K562 (cell line): ENCODE data around the gene LY6G5B. TPM values are rescaled to one million over a fixed set of nuclear protein-coding genes. Genes with fewer than 3 reads are reported as not detected.

Experiments used
- ATAC-seq: fragments of 200-7000 bp; cut with Tn5 transposase; 3 replicates; pipeline ENCODE4 v1.9.1; 2020; ENCODE audit warnings: moderate library complexity
- BruUV-seq: library from RNA; stranded (reverse); fragments of 400-500 nt; replicated peaks from 2 replicates; lab custom pipeline; 2021; lab: Mats Ljungman, UMichigan
- CTCF ChIA-PET: fragments of 300-600 bp; formaldehyde crosslinking; extraction: SDS; loops from one replicate; lab custom pipeline; 2021; ENCODE audit warnings: low intra/inter-chr PET ratio; lab: Yijun Ruan, JAX
- POLR2A ChIA-PET: fragments of 300-600, 350-650 bp; sonication (Branson Sonifier 250); formaldehyde crosslinking; extraction: SDS; loops from one replicate; lab custom pipeline; 2021; ENCODE audit warnings: antibody characterized with exemption, inconsistent platforms; lab: Yijun Ruan, JAX
- DNase-seq, 4 experiments: peaks; one replicate each; pipeline versions ENCODE4 v3.0.0 to v3.0.0-alpha.2; 2011 to 2018; ENCODE audit warnings: low spot score in 3 of 4, mixed read lengths in 3 of 4; ENCODE audit errors: extremely low read depth in 1 of 4
- FAIRE-seq: peaks from 2 replicates; lab custom pipeline; 2011; peaks lifted over from hg19 to GRCh38; lab: Jason Lieb, UNC
- H2AFZ ChIP-seq: 2 replicates; pipeline ENCODE4 v1.6.0; 2011; ENCODE audit warnings: low read depth, low read length, control low read depth, inconsistent platforms
- H3K27ac ChIP-seq: fragments of 200-600 bp; 3 replicates; pipeline ENCODE4 v1.8.0; 2011; ENCODE audit warnings: low read depth, mild to moderate bottlenecking, control low read depth, inconsistent platforms, low read length, moderate library complexity, mixed read lengths; ENCODE audit errors: extremely low read depth
- H3K27me3 ChIP-seq, 2 experiments: fragments of 300-600 bp in 1 of 2; 2 replicates in 1 of 2; 3 replicates in 1 of 2; pipeline versions ENCODE4 v1.6.0 to v1.8.0; 2011; ENCODE audit warnings: inconsistent platforms in 2 of 2, low read length in 2 of 2, mild to moderate bottlenecking in 1 of 2, mixed read lengths in 1 of 2, moderate library complexity in 1 of 2; ENCODE audit not compliant: control insufficient read depth in 2 of 2, insufficient read depth in 2 of 2
- H3K36me3 ChIP-seq: fragments of 300-600 bp; 3 replicates; pipeline ENCODE4 v1.8.0; 2011; ENCODE audit warnings: mild to moderate bottlenecking, low read length, inconsistent platforms; ENCODE audit not compliant: control insufficient read depth, insufficient read depth
- H3K4me1 ChIP-seq, 2 experiments: fragments of 200-600 bp in 1 of 2; replicated peaks in 1 of 2; 2 replicates in 1 of 2; 3 replicates in 1 of 2; pipeline versions ENCODE4 v1.5.1 to v1.8.0; 2011; ENCODE audit warnings: inconsistent platforms in 2 of 2, low read length in 2 of 2, mild to moderate bottlenecking in 1 of 2, mixed read lengths in 1 of 2, moderate library complexity in 1 of 2; ENCODE audit not compliant: control insufficient read depth in 2 of 2, insufficient read depth in 2 of 2
- H3K4me2 ChIP-seq: 2 replicates; pipeline ENCODE4 v1.6.1; 2011; ENCODE audit warnings: low read length, control low read depth, inconsistent platforms, mixed read lengths; ENCODE audit not compliant: insufficient read depth
- H3K4me3 ChIP-seq: fragments of 200-600 bp; sonication (generic), shearing (Covaris generic); 2 replicates; pipeline ENCODE4 v1.5.1; 2016; ENCODE audit warnings: control low read depth, inconsistent platforms
- H3K79me2 ChIP-seq: fragments of 200-600 bp; 3 replicates; pipeline ENCODE4 v1.8.0; 2011; ENCODE audit warnings: low read length, inconsistent platforms; ENCODE audit not compliant: control insufficient read depth, insufficient read depth
- H3K9ac ChIP-seq, 2 experiments: 2 replicates each; pipeline versions ENCODE4 v1.6.0 to v1.6.1; 2011; ENCODE audit warnings: low read depth in 2 of 2, low read length in 2 of 2, control low read depth in 1 of 2, inconsistent platforms in 1 of 2, mild to moderate bottlenecking in 1 of 2, mixed read lengths in 1 of 2; ENCODE audit not compliant: insufficient read depth in 1 of 2
- H3K9me1 ChIP-seq: one replicate; pipeline ENCODE4 v1.6.0; 2011; ENCODE audit warnings: inconsistent platforms, mild to moderate bottlenecking, low read length, moderate library complexity; ENCODE audit not compliant: control insufficient read depth, insufficient read depth
- H3K9me3 ChIP-seq: replicated peaks from 2 replicates; pipeline ENCODE4 v1.5.1; 2011; ENCODE audit warnings: low read depth, low read length, inconsistent platforms; ENCODE audit not compliant: control insufficient read depth, insufficient read depth
- H4K20me1 ChIP-seq: replicated peaks from 2 replicates; pipeline ENCODE4 v1.6.1; 2011; ENCODE audit warnings: low read length, inconsistent platforms, mixed read lengths; ENCODE audit not compliant: control insufficient read depth, insufficient read depth
- BACH1 ChIP-seq: fragments of 200-800 bp; sonication (Bioruptor generic); IDR thresholded peaks from 2 replicates; pipeline ENCODE4 v1.6.1; 2016; ENCODE audit warnings: missing genetic modification characterization, missing compliant biosample characterization
- BRD4 ChIP-seq: fragments of 200-600 bp; sonication (generic); IDR thresholded peaks from 2 replicates; pipeline ENCODE4 v1.6.1; 2017; ENCODE audit warnings: inconsistent platforms
- CBFB ChIP-seq: sonication (generic); formaldehyde crosslinking; IDR thresholded peaks from 2 replicates; pipeline ENCODE4 v1.4.0; 2020; ENCODE audit warnings: mild to moderate bottlenecking, missing genetic modification reagents
- CCAR2 ChIP-seq: fragments of 200-400 bp; formaldehyde crosslinking; IDR thresholded peaks from 2 replicates; pipeline ENCODE4 v1.6.1; 2017; ENCODE audit warnings: mild to moderate bottlenecking, low read depth, low read length
- CEBPB ChIP-seq: fragments of 450-650 bp; IDR thresholded peaks from 2 replicates; pipeline ENCODE4 v1.6.1; 2016; ENCODE audit warnings: missing genetic modification characterization, missing compliant biosample characterization
- HNRNPLL ChIP-seq: fragments of 200-400 bp; formaldehyde crosslinking; IDR thresholded peaks from 2 replicates; pipeline ENCODE4 v1.6.1; 2017; ENCODE audit warnings: low read length, low read depth, mild to moderate bottlenecking; ENCODE audit not compliant: poor library complexity, severe bottlenecking
- KAT7 ChIP-seq: sonication (generic); formaldehyde crosslinking; IDR thresholded peaks from 2 replicates; pipeline ENCODE4 v1.8.0; 2022; ENCODE audit warnings: missing genetic modification reagents, mild to moderate bottlenecking, borderline replicate concordance
- KLF1 ChIP-seq: fragments of 450-650 bp; IDR thresholded peaks from 2 replicates; pipeline ENCODE4 v1.6.1; 2016; ENCODE audit warnings: missing genetic modification characterization, missing compliant biosample characterization
- MTA3 ChIP-seq: fragments of 450-650 bp; formaldehyde crosslinking; IDR thresholded peaks from 2 replicates; pipeline ENCODE4 v1.6.1; 2017; ENCODE audit warnings: mild to moderate bottlenecking, borderline replicate concordance
- NBN ChIP-seq: fragments of 450-650 bp; IDR thresholded peaks from 2 replicates; pipeline ENCODE4 v1.6.1; 2016; ENCODE audit warnings: low read depth, mild to moderate bottlenecking
- NEUROD1 ChIP-seq: fragments of 150-350 bp; IDR thresholded peaks from 2 replicates; pipeline ENCODE4 v1.6.1; 2014; ENCODE audit warnings: borderline replicate concordance, low read length, low read depth; ENCODE audit not compliant: partially characterized antibody
- POLR2G ChIP-seq: fragments of 200-400 bp; formaldehyde crosslinking; IDR thresholded peaks from 2 replicates; pipeline ENCODE4 v1.6.1; 2017; ENCODE audit warnings: low read depth, mild to moderate bottlenecking, antibody characterized with exemption, low read length, moderate library complexity
- RBFOX2 ChIP-seq: fragments of 200-400 bp; formaldehyde crosslinking; IDR thresholded peaks from 2 replicates; pipeline ENCODE4 v1.6.1; 2017; ENCODE audit warnings: low read depth, mild to moderate bottlenecking, low read length, moderate library complexity
- RFX5 ChIP-seq: IDR thresholded peaks from 2 replicates; pipeline ENCODE4 v1.6.1; 2011; ENCODE audit warnings: low read depth, mild to moderate bottlenecking, improper control_type of control experiment, low read length
- TARDBP ChIP-seq: fragments of 450-650 bp; IDR thresholded peaks from 2 replicates; pipeline ENCODE4 v1.6.1; 2016
- TCF3 ChIP-seq: sonication (generic); formaldehyde crosslinking; IDR thresholded peaks from 2 replicates; pipeline ENCODE4 v1.4.0; 2020; ENCODE audit warnings: mild to moderate bottlenecking, missing genetic modification reagents
- TCF7 ChIP-seq: sonication (generic); IDR thresholded peaks from 2 replicates; pipeline ENCODE4 v1.6.1; 2016; ENCODE audit warnings: antibody characterized with exemption, borderline replicate concordance
- ZBTB26 ChIP-seq: fragments of 450-650 bp; formaldehyde crosslinking; IDR thresholded peaks from 2 replicates; pipeline ENCODE4 v1.4.0; 2022; ENCODE audit warnings: missing genetic modification characterization
- ZNF217 ChIP-seq: sonication (generic); formaldehyde crosslinking; IDR thresholded peaks from 2 replicates; pipeline ENCODE4 v1.8.0; 2022; ENCODE audit warnings: mild to moderate bottlenecking, missing genetic modification reagents
- ZNF551 ChIP-seq: fragments of 250-450 bp; sonication (Bioruptor Pico); IDR thresholded peaks from 2 replicates; pipeline ENCODE4 v1.5.0; 2021; ENCODE audit warnings: mild to moderate bottlenecking, moderate library complexity
- ZNF586 ChIP-seq: fragments of 450-650 bp; formaldehyde crosslinking; conservative IDR thresholded peaks from 2 replicates; pipeline ENCODE4 v1.4.0; 2020; ENCODE audit warnings: mild to moderate bottlenecking, moderate library complexity
- WGBS: fragments of 100-300 bp; shearing (Covaris generic); methylation state at CpG from one replicate; pipeline ENCODE4 v1.1.6; 2016; ENCODE audit warnings: low coverage, mixed read lengths; ENCODE audit not compliant: insufficient coverage; ENCODE audit errors: missing lambda C conversion rate; 5-methylcytosine and 5-hydroxymethylcytosine counted together
- in situ Hi-C: fragments of 300-500 bp; cut with MboI; formaldehyde crosslinking; loops from 4 replicates; pipeline ENCODE4 v1.15.0; 2018; ENCODE audit warnings: inconsistent platforms, mixed read lengths
- intact Hi-C: fragments of 100-400 bp; cut with micrococcal nuclease; formaldehyde crosslinking; loops from 2 replicates; pipeline ENCODE4 v1.14.2; 2022
- polyA plus RNA-seq, 8 experiments: library from polyadenylated mRNA; depleted of rRNA in 4 of 8; stranded (reverse) in 5 of 8; unstranded in 3 of 8; fragments of >200 nt; fragmentation: Nextera tagmentation in 2 of 8; fragmentation: Illumina TruSeq in 1 of 8; extraction: Ambion mirVana in 2 of 8; extraction: Trizol in 1 of 8; gene quantifications; 2 replicates each; pipeline versions ENCODE4 v1.2.1 to v1.2.3, GENCODE V29; 2011 to 2014; ENCODE audit warnings: inconsistent platforms in 1 of 8, missing spikeins in 1 of 8
- total RNA-seq, 7 experiments: library from RNA; depleted of rRNA in 6 of 7; stranded (reverse); fragments of >200 nt in 6 of 7; fragmentation: Illumina TruSeq in 2 of 7; extraction: Trizol in 2 of 7; gene quantifications; 2 replicates each; pipeline versions ENCODE4 v1.2.1 to v1.2.3, GENCODE V29; 2011 to 2021; ENCODE audit warnings: low replicate concordance in 1 of 7

Gene LY6G5B
- total and polyA plus RNA-seq, 9 of the 15 experiments (the other 6 are each of a cell fraction or from before 2014, with no cell fraction given) = 6.0 to 27.0 (median 7.5) TPM

- TF ChIP-seq ZNF551 = no peak
- no peak for TF ChIP-seq TCF7
- no peak for TF ChIP-seq KLF1 (tag)
- no peak for TF ChIP-seq ZNF586 (CRISPR knock-in tag)
- no peak for TF ChIP-seq KAT7 (CRISPR knock-in tag)
- no peak for TF ChIP-seq ZNF217
- peak; percentile 78; the same call in 1 of the 2 replicates for TF ChIP-seq MTA3
- no peak for TF ChIP-seq BRD4
- no peak for TF ChIP-seq BACH1 (tag)
Observed at GRCh38 chr6:31632279-31632946, 37.4 kb upstream of the LY6G5B start (continued).

- FAIRE-seq (no peak), DNase-seq (no peak), ATAC-seq (no peak)
- Histone ChIP-seq H3K9me3 (no peaks in the 10 kb centered on the region), H2AFZ (no peak overlapping the region), H3K4me3 (no peak overlapping the region), H3K36me3 (peaks cover 98% of the 10 kb centered on the region), H3K9ac (0 out of 4 replicates have a peak overlapping the region, but pooled peaks of 1 of the 2 experiments have one; percentile 29), H3K9me1 (no peaks in the 10 kb centered on the region), H3K27ac (no peak overlapping the region; the same call in 2 of the 3 replicates), H3K79me2 (peaks cover 9% of the 10 kb centered on the region; the same call in 1 of the 3 replicates), H3K4me1 (peaks cover 3 to 27% of the 10 kb centered on the region in 2 experiments; a peak in 4 of 5 replicates), H3K27me3 (no peaks in the 10 kb centered on the region), H4K20me1 (peaks cover 27% of the 10 kb centered on the region), H3K4me2 (no peak overlapping the region)
- intact Hi-C loops (no loop called here), in situ Hi-C loops (no loop called here)
- ChIA-PET CTCF (no interaction called here), POLR2A (interaction anchor here (0.8 to 14.8 kb wide), 6 partner anchors 8 to 137 kb away, joined by 3 to 274 read pairs (median 48); partner anchors contain the start of genes APOM, BAG6, GPANK1 and PRRC2A)
- 90% methylated on average over 7 of the region's 7 CpGs for WGBS
- BruUV-seq = no TSS peak
- TF ChIP-seq CCAR2 (no peak), NBN (no peak), HNRNPLL (no peak), CBFB (CRISPR knock-in tag) (no peak), ZBTB26 (CRISPR knock-in tag) (no peak), RFX5 (no peak), RBFOX2 (peak; percentile 55), CEBPB (tag) (no peak), NEUROD1 (no peak), TCF3 (CRISPR knock-in tag) (no peak), POLR2G (peak; percentile 74), TARDBP (no peak)
Observed at GRCh38 chr6:31633447-31633846, 36.3 kb upstream of the LY6G5B start.
